GDM1 (cell line): Measurements from ENCODE around the gene NOTCH2.
"Not testable (repeated sequence)": the region's sequence is repeated elsewhere in the genome, so short reads cannot be mapped to it uniquely, and the experiment has no call there.

ENCODE experiments used
- DNase-seq: peaks from one replicate; lab custom pipeline; 2025; lab: John Stamatoyannopoulos, UW

The NOTCH2 gene

DNA sequence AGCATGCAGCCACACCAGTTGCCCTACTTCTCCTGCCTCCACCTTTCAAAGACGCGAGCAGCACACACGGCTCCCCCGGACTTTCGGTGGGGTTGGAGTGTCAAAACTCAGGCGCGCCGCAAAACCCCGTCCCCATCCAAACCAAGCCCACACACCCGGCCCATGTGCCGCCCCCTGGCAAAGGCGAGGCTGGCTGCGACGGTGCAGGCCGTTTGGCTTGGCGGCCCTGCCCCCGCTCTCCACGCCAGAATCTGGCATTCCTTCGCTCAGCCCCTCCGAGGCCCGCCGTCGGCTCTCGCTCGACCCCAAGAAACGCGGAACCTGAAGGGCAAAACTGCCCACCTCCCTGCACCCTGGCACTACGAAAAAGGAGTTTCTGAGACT, 787 bp downstream of the NOTCH2 start:
- not testable (repeated sequence) for DNase-seq

DNA sequence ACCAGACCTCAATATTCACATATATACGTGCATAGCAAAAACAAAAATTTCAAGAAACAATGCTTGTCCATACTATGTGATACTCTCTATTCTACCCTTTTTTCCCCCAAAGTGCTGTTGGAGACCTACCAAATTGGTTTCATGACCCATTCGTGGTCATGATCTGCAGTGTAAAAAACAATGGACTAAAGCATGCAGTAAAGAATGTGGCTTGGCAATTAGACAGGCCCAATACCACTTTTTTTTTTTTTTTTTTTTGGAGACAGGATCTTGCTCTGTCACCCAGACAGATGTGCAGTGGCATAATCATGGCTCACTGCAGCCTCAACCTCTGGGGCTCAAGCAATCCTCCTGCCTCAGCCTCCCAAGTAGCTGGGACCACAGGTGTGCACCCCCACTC, 21.3 kb downstream of the NOTCH2 start:
- not testable (repeated sequence) for DNase-seq

DNA sequence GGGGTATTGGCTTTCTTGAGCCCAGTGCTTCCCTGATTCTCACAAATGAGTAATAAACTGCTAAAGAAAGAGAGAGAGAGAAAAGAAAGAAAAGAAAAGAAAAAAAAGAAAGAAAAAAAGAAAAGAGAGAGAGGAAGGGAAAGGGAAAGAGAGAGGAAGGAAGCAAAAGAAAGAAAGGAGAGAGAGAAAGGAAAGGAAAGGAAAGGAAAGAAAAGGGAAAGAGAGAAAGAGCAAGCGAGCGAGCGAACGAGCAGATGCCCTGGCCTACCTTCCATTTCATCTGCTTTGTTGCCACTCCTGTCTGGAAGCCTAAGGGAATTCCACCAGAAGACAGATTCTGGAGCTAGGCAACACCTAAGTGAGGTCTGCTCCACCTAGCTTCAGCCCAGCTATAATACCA, 27.7 kb downstream of the NOTCH2 start:
- not testable (repeated sequence) for DNase-seq

DNA sequence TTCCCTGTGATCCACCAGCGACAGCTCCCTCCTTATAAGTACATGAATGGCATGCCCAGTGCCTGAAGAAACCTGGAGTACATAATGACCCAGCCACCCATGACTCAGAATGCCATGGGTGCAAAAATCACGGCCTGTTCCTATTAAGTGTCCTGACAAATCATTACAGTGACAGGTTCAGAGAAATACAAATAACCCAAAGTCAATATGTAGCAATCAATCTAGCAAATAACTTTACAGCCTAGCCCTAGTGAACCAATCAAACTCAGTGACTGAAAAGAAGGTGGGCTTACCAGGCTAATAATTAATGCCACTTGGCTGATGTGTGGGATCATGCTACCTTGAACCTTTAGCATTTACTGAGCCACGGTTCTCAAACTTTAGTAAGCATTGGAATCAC, 37.2 kb downstream of the NOTCH2 start:
- DNase-seq, result not testable (repeated sequence)

DNA sequence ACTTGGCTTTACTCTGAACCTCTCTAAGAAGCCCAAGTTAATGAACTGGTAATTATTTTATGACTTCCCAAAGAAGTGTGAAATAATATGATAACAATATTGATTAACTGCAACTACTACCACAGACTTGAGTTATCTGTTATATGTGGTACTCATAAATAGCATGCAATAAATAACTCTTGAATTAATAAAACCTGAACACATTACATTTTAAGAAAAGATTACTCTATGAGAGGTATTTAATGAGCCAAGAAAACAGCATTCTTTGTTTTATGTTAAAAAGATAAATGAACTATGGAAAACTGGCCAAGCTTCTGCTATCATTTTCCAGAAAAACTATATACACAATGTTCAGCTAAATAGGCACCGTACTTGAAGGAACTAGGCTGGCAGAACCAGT, 45.7 kb downstream of the NOTCH2 start:
- not testable (repeated sequence) for DNase-seq

DNA sequence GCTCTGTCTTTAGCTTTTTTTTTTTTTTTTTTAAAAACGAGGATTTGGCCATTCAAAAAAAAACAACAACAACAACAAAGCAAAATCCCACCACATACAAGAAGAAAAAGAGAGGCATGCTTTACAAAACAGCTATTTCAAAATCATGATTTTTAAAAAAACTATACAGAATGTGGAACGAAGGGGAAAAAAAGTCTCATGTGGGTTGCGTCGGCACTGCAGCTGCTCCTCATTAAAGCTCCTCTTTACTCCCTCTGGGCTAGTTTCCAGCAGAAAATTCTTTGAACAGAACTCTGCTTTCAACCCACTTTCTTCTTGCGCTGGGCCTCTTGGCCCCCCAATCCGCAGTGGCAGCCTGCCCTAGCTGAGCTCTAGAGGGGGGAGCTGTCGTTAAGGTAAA, 54.5 kb downstream of the NOTCH2 start:
- DNase-seq, result not testable (repeated sequence)

DNA sequence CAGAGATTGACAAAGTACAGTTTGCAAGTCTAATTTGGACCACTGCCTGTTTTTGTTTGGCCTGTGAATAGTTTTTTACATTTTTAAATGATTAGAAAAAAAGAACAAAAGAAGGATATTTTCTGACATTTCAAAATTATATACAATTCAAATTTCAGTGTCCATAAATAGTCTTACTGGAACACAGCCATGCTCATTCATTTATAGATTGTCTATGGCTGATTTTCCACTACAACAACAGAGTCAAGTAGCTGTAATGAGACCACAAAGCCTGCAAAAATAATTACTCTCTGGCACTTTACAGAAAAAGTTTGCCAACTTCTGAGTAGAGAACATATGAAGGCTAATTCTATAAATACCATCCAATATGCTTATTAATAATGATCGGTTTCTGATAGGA, 61.1 kb downstream of the NOTCH2 start:
- DNase-seq, result not testable (repeated sequence)

DNA sequence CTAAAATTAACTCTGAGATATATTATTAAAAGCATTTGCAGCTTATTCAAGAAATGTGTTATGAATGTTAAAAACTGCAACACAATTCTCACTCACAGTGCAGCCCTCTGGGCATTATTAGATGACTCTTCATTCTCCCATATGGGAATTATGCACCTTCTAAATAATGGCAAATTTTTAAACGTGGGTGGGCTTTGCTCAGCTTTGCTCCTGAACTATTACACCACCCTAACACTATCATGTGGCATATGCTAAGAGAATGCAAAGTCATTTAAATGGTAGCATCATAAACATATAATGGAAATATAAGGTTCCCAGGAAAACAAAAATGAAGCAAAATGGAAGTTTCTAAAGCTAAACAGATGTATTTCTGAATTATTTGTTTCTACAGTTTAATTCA, 61.6 kb downstream of the NOTCH2 start:
- DNase-seq, result not testable (repeated sequence)

DNA sequence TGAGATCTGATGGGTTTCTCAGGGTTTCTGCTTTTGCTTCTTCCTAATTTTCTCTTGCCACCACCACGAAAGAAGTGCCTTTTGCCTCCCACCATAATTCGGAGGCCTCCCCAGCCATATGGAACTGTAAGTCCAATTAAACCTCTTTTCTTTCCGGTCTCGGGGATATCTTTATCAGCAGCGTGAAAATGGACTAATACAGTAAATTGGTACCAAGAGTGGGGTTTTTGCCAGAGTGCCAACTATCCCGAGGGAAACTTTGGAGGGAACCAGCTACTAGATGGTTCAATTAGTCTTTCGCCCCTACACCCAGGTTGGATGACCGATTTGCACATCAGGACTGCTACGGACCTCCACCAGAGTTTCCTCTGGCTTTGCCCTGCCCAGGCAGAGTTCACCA, 68.4 kb downstream of the NOTCH2 start:
- not testable (repeated sequence) for DNase-seq

DNA sequence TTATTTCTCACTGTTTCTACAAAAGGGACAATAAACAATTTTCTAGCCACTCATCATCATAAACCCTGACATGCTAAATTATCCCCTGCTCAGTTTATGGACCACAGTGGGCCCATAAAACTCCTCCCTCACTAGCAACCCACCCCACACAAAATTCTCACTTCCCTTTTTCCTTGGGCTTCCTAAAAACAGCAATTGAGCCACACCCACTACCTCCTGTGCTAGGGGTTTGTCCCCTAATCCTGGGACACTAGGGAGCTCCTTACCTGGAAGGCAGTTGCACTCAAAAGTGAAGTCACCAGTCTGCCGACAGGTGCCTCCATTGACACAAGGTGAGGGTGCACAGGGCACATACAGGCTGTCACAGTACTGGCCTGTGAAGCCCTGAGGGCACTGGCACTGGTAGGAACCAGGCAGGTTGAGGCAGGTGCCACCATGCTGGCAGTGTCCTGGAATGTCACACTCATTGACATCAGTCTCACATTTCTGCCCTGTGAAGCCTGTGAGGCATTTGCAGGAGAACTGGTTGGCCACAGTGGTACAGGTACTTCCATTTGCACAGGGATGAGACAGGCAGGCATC, 72.6 kb downstream of the NOTCH2 start:
- not testable (repeated sequence) for DNase-seq

DNA sequence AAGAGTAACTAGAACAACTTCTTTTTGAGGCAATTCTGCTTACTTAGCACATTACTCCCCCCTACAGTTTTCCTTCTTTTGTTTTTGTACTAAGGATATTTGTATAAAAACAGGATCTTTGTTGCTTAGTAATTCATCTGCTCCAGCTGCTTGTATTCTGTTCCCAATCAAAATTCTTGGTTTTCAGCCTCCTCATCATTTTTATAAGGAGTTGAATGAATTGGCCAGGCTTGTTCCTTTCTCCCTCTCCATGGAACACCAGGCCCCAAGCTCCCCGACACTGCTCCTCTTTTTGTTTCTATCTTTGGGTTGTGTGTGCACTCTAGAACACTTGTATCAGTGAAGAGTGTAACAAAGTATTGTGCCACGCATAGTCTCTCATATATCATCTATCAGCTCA, 73.5 kb downstream of the NOTCH2 start:
- DNase-seq, result not testable (repeated sequence)

DNA sequence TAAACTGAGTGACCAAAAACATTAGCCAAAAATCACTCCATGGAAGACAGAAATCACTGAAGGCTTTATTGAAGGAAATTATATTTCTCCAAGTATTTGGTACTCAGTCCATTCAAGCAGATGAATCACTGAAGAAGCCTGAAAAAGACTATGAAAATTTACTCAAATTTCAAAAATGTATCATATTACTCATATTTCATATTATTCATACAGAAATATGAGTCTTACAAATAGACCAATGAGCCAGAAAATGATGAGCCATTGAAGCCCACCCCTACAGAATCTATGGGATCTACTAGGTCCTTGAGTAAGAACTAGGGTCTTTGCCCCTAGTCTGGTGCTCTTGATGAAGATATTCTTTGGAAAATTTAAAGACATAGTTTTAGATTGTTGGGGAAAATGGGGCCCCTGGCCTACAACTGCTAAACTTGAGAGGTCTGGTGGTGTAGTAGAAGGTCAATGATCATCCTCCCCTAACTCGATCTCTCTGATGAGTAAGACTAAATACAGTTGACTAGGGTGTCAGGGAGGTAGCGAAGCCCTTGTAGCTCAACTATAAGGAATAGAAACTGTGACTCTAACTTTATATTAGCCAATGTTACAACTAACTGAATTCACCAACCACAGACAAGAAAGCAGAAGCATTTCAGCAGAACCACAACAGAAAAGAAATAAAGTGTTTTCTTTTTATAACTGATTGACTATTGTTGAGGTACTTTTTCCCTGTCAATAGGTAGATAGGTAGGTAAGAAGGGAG, 81.0 kb downstream of the NOTCH2 start:
- DNase-seq, result no peak

DNA sequence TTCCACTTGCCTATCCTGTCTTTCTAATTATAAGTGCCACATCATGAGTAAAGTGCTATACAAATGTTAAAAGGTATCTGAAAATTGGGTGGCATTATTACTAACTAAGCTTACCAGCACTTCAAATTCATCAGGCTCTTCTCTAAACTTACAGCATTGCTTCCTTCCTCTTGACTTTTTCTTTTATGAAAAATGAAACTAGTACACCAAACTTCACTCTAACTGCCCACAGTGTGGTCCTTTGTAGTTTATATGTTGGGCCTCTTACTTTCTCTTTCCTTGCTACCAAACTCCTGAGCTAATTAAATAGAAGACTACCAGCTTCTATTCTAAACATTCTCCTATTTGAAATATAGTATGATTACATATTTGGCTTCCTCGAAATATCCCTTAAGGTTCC, 81.8 kb downstream of the NOTCH2 start:
- DNase-seq, result no peak

DNA sequence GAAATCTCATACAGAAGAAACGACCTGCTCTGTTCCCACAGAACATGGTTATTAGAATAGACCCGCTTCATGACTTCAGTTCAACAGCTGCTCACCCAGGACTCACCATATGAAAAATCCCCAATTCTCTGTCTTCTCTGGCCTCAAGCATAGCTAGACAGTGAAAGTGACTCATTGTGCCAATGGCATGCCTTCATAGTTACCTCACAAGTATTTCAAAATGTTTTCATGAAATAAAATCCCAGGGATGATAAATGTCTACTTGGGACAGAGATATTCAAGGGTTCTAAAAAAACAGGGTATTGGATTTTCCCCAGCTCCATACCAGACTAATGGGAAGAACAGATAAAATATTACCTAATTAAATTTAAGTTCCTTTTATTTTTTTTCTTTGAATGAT, 82.3 kb downstream of the NOTCH2 start:
- DNase-seq, result no peak

DNA sequence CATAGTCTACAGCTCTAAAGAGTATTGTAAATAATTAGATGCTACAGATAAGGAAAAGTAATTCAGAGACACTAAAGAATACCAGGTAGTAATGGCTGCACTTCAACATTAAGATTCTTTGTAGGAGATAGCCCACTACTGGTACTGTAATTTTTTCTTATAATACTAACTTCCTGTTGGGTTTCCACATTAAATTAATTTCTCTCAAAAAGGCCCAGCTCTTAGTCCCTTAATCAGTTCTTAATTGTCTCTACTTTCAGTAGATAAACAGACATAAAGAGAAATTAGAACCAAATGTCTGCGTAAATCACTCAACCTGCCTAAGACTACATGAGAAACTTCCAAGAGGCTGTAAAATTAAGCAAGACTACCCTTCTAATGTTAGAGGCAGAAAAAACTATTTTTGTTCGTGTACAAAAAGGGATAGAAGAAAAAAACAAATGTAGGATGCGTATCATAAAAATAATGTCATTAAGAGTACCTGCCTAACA, 83.4 kb downstream of the NOTCH2 start:
- DNase-seq, result no peak

DNA sequence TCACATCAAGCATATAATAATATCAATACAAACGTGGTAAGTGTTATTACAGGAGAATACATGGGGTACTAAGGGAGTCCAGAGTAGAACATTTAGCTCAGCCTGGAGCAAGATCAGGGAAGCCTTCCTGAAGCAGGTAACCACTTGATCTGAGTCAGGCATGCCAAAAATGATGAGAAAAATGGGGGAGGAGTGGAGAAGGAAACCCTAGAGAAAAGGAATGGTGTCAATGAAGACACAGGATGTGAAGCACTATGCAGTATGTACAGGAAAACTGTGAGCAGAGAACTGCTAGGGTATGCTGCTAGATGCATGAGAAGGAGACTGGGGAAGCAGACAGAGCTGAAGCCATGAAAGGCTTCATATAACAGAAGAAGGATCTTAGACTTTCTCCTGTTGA, 84.7 kb downstream of the NOTCH2 start:
- DNase-seq, result no peak

DNA sequence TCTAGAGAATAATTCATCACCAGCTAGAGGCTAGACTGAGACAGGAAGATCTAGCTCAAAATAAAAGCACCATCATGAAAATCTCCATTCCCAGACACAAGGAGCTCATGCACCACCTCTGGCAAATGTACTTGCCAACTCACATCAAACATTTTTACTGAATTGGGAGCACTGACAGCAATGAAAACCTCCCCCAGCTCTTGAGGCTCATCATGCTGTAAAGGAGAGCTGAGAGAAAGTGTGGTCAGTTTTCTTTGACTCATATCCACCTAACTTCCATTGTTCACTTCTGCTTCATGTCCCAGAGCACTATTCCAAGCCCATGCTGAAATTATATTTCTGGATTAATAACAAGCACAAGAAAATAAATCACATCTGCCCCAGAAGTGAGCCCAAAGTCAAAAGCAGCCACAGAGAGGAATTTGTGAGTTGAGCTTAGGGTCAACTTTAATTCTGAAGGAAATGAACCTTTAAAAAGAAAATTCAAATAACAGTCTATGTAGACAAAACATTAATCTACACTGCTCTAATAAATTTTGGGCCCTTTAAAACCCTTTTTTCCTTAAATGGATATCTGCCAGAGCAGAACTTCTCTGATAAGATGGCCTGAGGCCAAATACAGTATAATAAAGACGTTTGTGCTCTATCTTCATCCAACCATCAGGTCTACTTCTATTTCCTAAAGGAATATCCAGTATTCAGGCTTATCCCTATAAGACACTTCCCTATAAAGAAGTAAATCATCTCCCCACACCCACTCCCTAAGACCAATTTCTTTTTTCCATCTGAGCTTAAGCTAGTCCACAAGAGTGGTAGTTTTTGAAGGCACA, 87.3 kb downstream of the NOTCH2 start:
- DNase-seq, result no peak

DNA sequence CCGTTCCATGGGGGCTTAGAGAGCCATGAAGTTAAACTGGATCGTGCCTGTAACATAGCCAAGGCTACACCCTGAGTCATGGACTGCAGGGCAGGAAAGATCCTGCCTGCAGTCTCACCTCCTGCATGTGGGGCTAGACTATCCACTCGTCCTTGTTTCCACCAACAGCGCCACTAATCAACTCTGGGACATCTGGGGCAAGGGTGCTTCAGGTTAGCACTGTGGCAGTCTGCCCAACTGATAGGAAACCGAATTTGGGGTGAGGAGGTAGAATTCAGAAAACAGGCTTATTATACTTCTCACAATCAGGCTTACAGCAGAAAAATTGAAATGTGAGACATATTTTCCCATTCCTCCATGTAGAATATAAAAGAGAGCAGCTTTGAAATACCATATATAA, 88.0 kb downstream of the NOTCH2 start:
- no peak for DNase-seq

DNA sequence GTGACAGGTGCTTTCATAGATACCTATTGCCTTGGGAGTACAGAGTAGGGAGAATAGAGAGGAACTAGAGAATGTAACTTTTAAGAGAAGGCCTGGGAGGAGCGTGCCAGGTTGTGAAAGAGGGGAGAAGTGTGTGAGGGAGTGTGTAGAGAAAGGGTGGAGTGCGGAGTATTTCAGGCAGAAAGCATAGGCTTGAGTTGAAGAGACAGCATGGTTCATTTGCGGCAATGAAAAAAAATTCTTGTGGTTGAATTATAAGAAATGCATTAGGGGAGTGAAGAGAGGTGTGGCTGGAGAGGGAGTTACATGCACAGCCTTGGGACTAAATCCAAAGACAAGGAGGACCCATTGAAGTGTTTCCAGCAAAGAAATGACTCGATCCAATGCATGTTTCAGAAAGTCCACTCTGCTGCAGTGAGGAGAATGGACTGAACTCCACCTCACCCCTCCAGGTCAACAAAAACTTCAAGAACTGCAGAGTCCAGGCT, 91.4 kb downstream of the NOTCH2 start:
- no peak for DNase-seq

DNA sequence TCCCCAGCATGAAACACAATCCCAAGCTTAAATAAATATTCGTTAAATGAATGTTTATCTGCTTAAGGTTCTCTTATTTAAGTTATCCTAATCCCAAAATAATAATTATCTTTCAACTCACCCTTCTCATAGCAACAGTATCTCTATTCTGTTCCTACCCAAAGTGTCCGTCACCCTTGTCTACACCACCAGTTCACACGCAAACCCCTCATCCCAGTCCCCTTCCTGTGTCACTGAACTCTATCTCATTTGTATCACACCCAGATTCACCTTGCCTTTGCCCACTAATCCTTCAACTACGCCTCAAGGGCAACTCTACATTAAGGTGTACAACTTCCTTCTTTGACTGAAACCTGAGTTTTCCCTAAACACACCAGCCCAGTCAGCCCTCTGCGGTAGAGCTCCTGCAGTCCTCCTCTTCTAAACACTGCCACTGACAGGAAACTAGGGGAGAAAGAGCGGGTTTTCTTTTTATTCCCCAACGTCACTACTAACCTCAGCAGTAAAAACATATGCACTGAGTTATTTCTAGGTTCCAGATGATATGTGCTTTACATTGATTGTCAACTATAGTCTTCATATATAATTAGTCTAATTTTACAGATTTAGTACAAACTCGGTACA, 92.2 kb downstream of the NOTCH2 start:
- not testable (repeated sequence) for DNase-seq

DNA sequence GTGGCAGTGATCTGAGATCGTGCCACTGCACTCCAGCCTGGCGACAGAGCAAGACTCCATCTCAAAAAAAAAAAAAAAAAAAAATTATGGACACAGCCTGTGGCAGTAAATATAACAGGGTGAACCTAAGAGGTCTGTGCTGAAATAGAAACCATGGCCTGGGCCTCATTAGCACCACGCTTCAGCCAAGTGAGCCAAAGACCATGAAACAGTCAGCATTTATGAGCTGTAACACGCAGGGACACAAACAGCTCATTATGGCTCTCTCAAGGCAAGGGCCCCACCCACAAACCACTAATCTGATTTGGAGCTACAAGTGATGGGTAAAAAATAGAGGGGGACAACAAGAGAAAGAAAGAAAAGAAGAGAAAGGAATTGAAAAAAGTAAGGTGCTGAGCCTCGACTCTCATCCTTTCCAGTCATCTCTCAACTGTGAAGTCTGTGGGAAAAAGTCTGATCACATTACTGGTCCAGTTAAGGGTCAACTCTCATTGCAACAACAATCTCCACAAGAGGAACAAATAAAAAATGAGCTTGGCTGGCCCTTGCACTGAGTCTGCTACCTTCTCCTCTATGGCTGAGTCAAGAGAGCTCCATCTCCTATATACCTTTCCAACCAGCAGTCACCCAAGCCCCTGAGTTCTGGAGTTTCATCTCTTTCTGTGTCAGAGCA, 93.7 kb downstream of the NOTCH2 start:
- DNase-seq, result not testable (repeated sequence)

DNA sequence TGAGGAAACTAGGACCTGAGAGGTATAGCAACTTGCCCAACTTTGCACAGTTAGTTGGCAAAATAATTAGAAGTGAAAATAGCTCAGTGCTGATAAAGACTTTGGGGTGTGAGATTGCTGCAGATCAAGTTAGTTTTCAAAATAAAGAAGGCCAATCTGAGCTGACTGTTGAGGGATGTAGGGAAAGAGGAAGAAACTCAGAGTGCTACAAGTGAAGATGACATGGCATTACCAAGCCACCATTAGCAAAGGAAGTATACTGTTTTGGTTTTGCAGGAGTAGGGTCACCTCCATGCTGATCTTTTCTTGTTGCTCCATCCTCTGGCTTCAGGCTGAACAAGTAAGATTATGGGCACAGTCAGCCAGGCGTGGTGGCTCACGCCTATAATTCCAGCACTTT, 94.5 kb downstream of the NOTCH2 start:
- DNase-seq, result no peak
